Suppressor macrophage treated with lipopolysaccharide for 1 hour (primary cell): ENCODE data around the gene VCL.
A peak's percentile ranks its signal among the peaks of the same experiment; 100 is the strongest.
"Not testable (repeated sequence)": the region's sequence is repeated elsewhere in the genome, so short reads cannot be mapped to it uniquely, and the experiment has no call there.

Experiments used
- DNase-seq, 3 donors: peaks; one replicate each; pipeline ENCODE4 v3.0.0-alpha.2; 2020 to 2022

Gene VCL

GRCh38 chr10:73997787-73998622 lies at the start of gene VCL:
Gene VCL, plus strand, starts transcription at chr10:73998116. Its CDS starts 92 bp downstream, at chr10:73998208.
- peak; percentile 97 to 99 (median 98) for DNase-seq

- DNase-seq, result no peak
These were observed 48.8 kb upstream of the VCL start for GRCh38 chr10:73948947-73949633.

GRCh38 chr10:73950155-73950948 lies 47.6 kb upstream of the VCL start:
- DNase-seq, result no peak

- DNase-seq, result peak in 1 of 3 donors; percentile 41
These were observed 44.3 kb upstream of the VCL start for GRCh38 chr10:73953665-73954064.

GRCh38 chr10:73954737-73955136 lies 43.2 kb upstream of the VCL start:
- no peak for DNase-seq

GRCh38 chr10:73955719-73956118 lies 42.2 kb upstream of the VCL start:
- no peak for DNase-seq

GRCh38 chr10:73956476-73957359 lies 41.2 kb upstream of the VCL start:
- DNase-seq, result peak; percentile 67 to 89 (median 85)

GRCh38 chr10:73959484-73960243 lies 38.3 kb upstream of the VCL start:
- DNase-seq, result peak; percentile 43 to 71 (median 68)

GRCh38 chr10:73962386-73962785 lies 35.5 kb upstream of the VCL start:
- no peak for DNase-seq

- not testable (repeated sequence) for DNase-seq
These were observed 34.4 kb upstream of the VCL start for GRCh38 chr10:73963533-73963932.

- no peak for DNase-seq
These were observed 33.2 kb upstream of the VCL start for GRCh38 chr10:73964743-73965142.

- DNase-seq, result not testable (repeated sequence)
These were observed 32.5 kb upstream of the VCL start for GRCh38 chr10:73965267-73965889.

GRCh38 chr10:73965890-73966768 lies 31.8 kb upstream of the VCL start:
- peak; percentile 57 to 68 (median 66) for DNase-seq

- no peak for DNase-seq
These were observed 30.9 kb upstream of the VCL start for GRCh38 chr10:73967022-73967429.

GRCh38 chr10:73967544-73967943 lies 30.4 kb upstream of the VCL start:
- no peak for DNase-seq

- DNase-seq, result no peak
These were observed 29.8 kb upstream of the VCL start for GRCh38 chr10:73968098-73968521.

- peak; percentile 50 to 59 (median 55) for DNase-seq
These were observed 28.6 kb upstream of the VCL start for GRCh38 chr10:73969224-73969841.

GRCh38 chr10:73970845-73971244 lies 27.1 kb upstream of the VCL start:
- DNase-seq, result no peak

GRCh38 chr10:73971636-73972354 lies 26.1 kb upstream of the VCL start:
- no peak for DNase-seq
